ENCODE data around the gene REC114.

DNA sequence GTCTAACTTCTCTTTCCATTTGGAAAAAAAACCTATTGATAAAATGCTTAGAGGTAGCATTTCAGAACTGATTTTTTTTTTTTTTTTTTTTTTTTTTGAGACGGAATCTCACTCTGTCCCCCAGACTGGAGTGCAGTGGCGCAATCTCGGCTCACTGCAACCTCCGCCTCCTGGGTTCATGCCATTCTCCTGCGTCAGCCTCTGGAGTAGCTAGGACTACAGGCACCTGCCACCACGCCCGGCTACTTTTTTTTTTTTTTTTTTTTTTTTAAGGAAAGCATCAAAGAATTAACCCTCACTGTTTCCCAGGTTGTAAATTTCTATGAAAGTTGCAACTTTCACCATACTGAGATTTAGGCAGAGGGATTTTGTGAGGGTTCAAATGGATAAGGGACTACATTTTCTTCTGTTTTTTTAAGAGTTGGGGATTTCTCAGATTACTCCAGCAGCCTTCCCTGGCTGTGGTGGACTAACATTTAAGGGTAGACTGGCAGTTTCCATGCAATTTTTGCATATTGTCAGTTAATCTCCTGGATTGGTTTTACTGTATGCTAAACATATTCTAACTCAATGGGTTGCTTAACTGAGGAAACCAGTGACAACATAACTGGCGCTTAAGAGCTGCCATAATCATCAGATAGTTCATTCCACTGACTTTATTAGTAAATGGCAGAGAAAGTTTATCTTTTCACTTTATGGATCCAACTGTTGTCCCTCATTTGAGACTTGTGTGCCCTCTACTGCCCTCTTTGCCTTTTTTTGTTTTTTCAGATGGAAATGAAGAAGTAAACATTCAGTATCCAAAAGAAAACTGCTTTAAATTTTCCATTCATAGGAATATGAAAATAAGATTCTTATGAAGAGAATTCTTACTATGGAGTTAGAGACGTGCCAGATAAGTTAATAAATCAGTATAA lies 96.5 kb downstream of the REC114 start:
- TF ChIP-seq TAF1 (IDR thresholded peaks at IDR 0.05; ENCODE audit: borderline replicate concordance, insufficient read depth, low read length), result no peak
- no peak for TF ChIP-seq POLR2AphosphoS5 (IDR thresholded peaks at IDR 0.05; ENCODE audit: low read depth, low read length)
- TF ChIP-seq SIN3A (IDR thresholded peaks at IDR 0.05; ENCODE audit: borderline replicate concordance, insufficient read depth, low read length), result no peak
- TF ChIP-seq, protein P1, sequence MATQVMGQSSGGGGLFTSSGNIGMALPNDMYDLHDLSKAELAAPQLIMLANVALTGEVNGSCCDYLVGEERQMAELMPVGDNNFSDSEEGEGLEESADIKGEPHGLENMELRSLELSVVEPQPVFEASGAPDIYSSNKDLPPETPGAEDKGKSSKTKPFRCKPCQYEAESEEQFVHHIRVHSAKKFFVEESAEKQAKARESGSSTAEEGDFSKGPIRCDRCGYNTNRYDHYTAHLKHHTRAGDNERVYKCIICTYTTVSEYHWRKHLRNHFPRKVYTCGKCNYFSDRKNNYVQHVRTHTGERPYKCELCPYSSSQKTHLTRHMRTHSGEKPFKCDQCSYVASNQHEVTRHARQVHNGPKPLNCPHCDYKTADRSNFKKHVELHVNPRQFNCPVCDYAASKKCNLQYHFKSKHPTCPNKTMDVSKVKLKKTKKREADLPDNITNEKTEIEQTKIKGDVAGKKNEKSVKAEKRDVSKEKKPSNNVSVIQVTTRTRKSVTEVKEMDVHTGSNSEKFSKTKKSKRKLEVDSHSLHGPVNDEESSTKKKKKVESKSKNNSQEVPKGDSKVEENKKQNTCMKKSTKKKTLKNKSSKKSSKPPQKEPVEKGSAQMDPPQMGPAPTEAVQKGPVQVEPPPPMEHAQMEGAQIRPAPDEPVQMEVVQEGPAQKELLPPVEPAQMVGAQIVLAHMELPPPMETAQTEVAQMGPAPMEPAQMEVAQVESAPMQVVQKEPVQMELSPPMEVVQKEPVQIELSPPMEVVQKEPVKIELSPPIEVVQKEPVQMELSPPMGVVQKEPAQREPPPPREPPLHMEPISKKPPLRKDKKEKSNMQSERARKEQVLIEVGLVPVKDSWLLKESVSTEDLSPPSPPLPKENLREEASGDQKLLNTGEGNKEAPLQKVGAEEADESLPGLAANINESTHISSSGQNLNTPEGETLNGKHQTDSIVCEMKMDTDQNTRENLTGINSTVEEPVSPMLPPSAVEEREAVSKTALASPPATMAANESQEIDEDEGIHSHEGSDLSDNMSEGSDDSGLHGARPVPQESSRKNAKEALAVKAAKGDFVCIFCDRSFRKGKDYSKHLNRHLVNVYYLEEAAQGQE (IDR thresholded peaks at IDR 0.05; ENCODE audit: insufficient read depth in 1 of 2, low read depth in 2 of 2, low read length in 2 of 2), result no peak
- no peak for TF ChIP-seq FOXP2 (optimal IDR thresholded peaks at IDR 0.05; ENCODE audit: borderline replicate concordance, extremely low read depth, extremely low read length, insufficient read depth)

Measured in PFSK-1 (cell line).